DLD1 (cell line): ENCODE data around the gene PHACTR4.
"Not testable (repeated sequence)": the region's sequence is repeated elsewhere in the genome, so short reads cannot be mapped to it uniquely, and the experiment has no call there.

ENCODE experiments used
- in situ Hi-C: cut with HindIII; loops from 2 replicates; pipeline ENCODE4 v1.10.0; 2017; ENCODE audit warnings: low sequenced_read_pairs

Gene PHACTR4

GRCh38 chr1:28482138-28482537 lies 112.6 kb downstream of the PHACTR4 start:
- in situ Hi-C loops = no loop called here

- in situ Hi-C loops = no loop called here
These were observed 113.2 kb downstream of the PHACTR4 start for GRCh38 chr1:28482702-28483101.

GRCh38 chr1:28494737-28495136 lies 125.2 kb downstream of the PHACTR4 start:
- in situ Hi-C loops = no loop called here

GRCh38 chr1:28499553-28499952 lies 130.0 kb downstream of the PHACTR4 start:
- in situ Hi-C loops = no loop called here

- in situ Hi-C loops = no loop called here
These were observed 132.4 kb downstream of the PHACTR4 start for GRCh38 chr1:28501925-28502324.

- in situ Hi-C loops = no loop called here
These were observed 133.6 kb downstream of the PHACTR4 start for GRCh38 chr1:28503117-28503516.

- in situ Hi-C loops = no loop called here
These were observed 136.1 kb downstream of the PHACTR4 start, which contains the start of gene RCC1 for GRCh38 chr1:28505406-28506187. Gene RCC1 (plus strand): TSS chr1:28506043. CDS start chr1:28529867, 23,824 bp downstream.

GRCh38 chr1:28506907-28507246 lies 137.3 kb downstream of the PHACTR4 start:
- in situ Hi-C loops = no loop called here

GRCh38 chr1:28507247-28507645 lies 137.7 kb downstream of the PHACTR4 start:
- in situ Hi-C loops = no loop called here

GRCh38 chr1:28507646-28508434 lies 138.3 kb downstream of the PHACTR4 start:
- in situ Hi-C loops = no loop called here

- in situ Hi-C loops = no loop called here
These were observed 138.9 kb downstream of the PHACTR4 start for GRCh38 chr1:28508435-28508754.

- in situ Hi-C loops = no loop called here
These were observed 140.2 kb downstream of the PHACTR4 start for GRCh38 chr1:28509705-28510272.

- in situ Hi-C loops = no loop called here
These were observed 140.9 kb downstream of the PHACTR4 start for GRCh38 chr1:28510273-28510969.

- in situ Hi-C loops = no loop called here
These were observed 141.5 kb downstream of the PHACTR4 start for GRCh38 chr1:28510970-28511440.

GRCh38 chr1:28512058-28512611 lies 142.6 kb downstream of the PHACTR4 start:
- in situ Hi-C loops = no loop called here

- in situ Hi-C loops = not testable (repeated sequence)
These were observed 144.9 kb downstream of the PHACTR4 start for GRCh38 chr1:28514445-28514933.

- in situ Hi-C loops = no loop called here
These were observed 147.0 kb downstream of the PHACTR4 start for GRCh38 chr1:28516518-28516956.

GRCh38 chr1:28517649-28517999 lies 148.1 kb downstream of the PHACTR4 start:
- in situ Hi-C loops = no loop called here

- in situ Hi-C loops = no loop called here
These were observed 148.6 kb downstream of the PHACTR4 start for GRCh38 chr1:28518000-28518744.

GRCh38 chr1:28518745-28519341 lies 149.3 kb downstream of the PHACTR4 start:
- in situ Hi-C loops = no loop called here
